SH-SY5Y (cell line): ENCODE results near the gene TRIO.

Experiments
- GATA2 ChIP-seq: IDR thresholded peaks from 2 replicates; pipeline ENCODE4 v1.6.1; 2011; ENCODE audit warnings: mild to moderate bottlenecking, low read depth, low read length
- GATA3 ChIP-seq: IDR thresholded peaks from 2 replicates; pipeline ENCODE4 v1.6.1; 2011; ENCODE audit warnings: low read depth, mild to moderate bottlenecking, low read length, moderate library complexity

GRCh38 chr5:14197056-14197455, 53.9 kb downstream of the TRIO start:
- TF ChIP-seq GATA2: no peak
- no peak for TF ChIP-seq GATA3
